OCI-LY1 (cell line): ENCODE results near the gene PLCB2.

Experiments used
- H2AFZ ChIP-seq: fragments of 200-600 bp; sonication (generic), shearing (Covaris generic); 2 replicates; pipeline ENCODE4 v1.6.0; 2014; ENCODE audit warnings: antibody characterized with exemption, mild to moderate bottlenecking, low read length
- H3F3A ChIP-seq: fragments of 200-600 bp; sonication (generic), shearing (Covaris generic); 2 replicates; pipeline ENCODE4 v1.6.0; 2014; ENCODE audit warnings: mild to moderate bottlenecking, antibody characterized with exemption, low read length, moderate library complexity; ENCODE audit not compliant: insufficient read depth
- H3K27ac ChIP-seq: fragments of 200-600 bp; sonication (generic); 2 replicates; pipeline ENCODE4 v1.5.1; 2014; ENCODE audit warnings: low read length, mixed run types, mild to moderate bottlenecking, low read depth; ENCODE audit not compliant: poor library complexity, severe bottlenecking
- H3K27me3 ChIP-seq: fragments of 200-600 bp; sonication (generic); 2 replicates; pipeline ENCODE4 v1.6.0; 2014; ENCODE audit warnings: antibody characterized with exemption, mild to moderate bottlenecking, low read length, moderate library complexity; ENCODE audit not compliant: insufficient read depth
- H3K36me3 ChIP-seq: fragments of 200-600 bp; sonication (generic); 2 replicates; pipeline ENCODE4 v1.6.1; 2014; ENCODE audit warnings: mild to moderate bottlenecking, antibody characterized with exemption, low read length, moderate library complexity, mixed read lengths; ENCODE audit not compliant: insufficient read depth
- H3K4me1 ChIP-seq: fragments of 200-600 bp; sonication (generic); 2 replicates; pipeline ENCODE4 v1.5.1; 2014; ENCODE audit warnings: mild to moderate bottlenecking, low read length, moderate library complexity; ENCODE audit not compliant: insufficient read depth, severe bottlenecking
- H3K4me2 ChIP-seq: fragments of 200-600 bp; sonication (generic), shearing (Covaris generic); 2 replicates; pipeline ENCODE4 v1.6.1; 2014; ENCODE audit warnings: low read length
- H3K4me3 ChIP-seq: fragments of 200-600 bp; sonication (generic); 2 replicates; pipeline ENCODE4 v1.5.1; 2014; ENCODE audit warnings: low read length, low read depth, mild to moderate bottlenecking, mixed read lengths; ENCODE audit not compliant: poor library complexity, severe bottlenecking
- H3K79me2 ChIP-seq: fragments of 200-600 bp; shearing (Covaris generic); 2 replicates; pipeline ENCODE4 v1.6.1; 2016; ENCODE audit warnings: mixed run types, low read length, mixed read lengths; ENCODE audit not compliant: insufficient read depth
- H3K9ac ChIP-seq: fragments of 200-600 bp; sonication (generic), shearing (Covaris generic); 2 replicates; pipeline ENCODE4 v1.6.1; 2014; ENCODE audit warnings: mild to moderate bottlenecking, low read length, mixed read lengths
- H3K9me2 ChIP-seq: fragments of 200-600 bp; sonication (generic), shearing (Covaris generic); 2 replicates; pipeline ENCODE4 v1.6.1; 2014; ENCODE audit warnings: low read depth, mild to moderate bottlenecking, low read length, mixed read lengths
- H3K9me3 ChIP-seq: fragments of 200-600 bp; shearing (Covaris generic); 2 replicates; pipeline ENCODE4 v1.6.1; 2014; ENCODE audit warnings: low read length, mixed read lengths
- H4K20me1 ChIP-seq: fragments of 200-600 bp; sonication (generic), shearing (Covaris generic); 2 replicates; pipeline ENCODE4 v1.6.0; 2016; ENCODE audit warnings: mild to moderate bottlenecking, low read length; ENCODE audit not compliant: insufficient read depth
- CTCF ChIP-seq: fragments of 200-600 bp; sonication (generic), shearing (Covaris generic); IDR thresholded peaks from 2 replicates; pipeline ENCODE4 v1.5.1; 2017; ENCODE audit warnings: mild to moderate bottlenecking, antibody characterized with exemption, low read length, moderate library complexity, mixed read lengths
- EZH2 ChIP-seq: fragments of 200-600 bp; sonication (generic), shearing (Covaris generic); IDR thresholded peaks from 2 replicates; pipeline ENCODE4 v1.8.0; 2017; ENCODE audit warnings: borderline replicate concordance, mixed run types, mild to moderate bottlenecking, antibody characterized with exemption, low read length, moderate library complexity, mixed read lengths

Gene PLCB2

GRCh38 chr15:40333922-40334492, 26.3 kb upstream of the PLCB2 start:
- Histone ChIP-seq H3K4me1 (peaks cover 14% of the 10 kb centered on the region), H3K27me3 (no peaks in the 10 kb centered on the region), H3K27ac (no peak overlapping the region), H3K9me3 (no peaks in the 10 kb centered on the region), H3K36me3 (no peaks in the 10 kb centered on the region), H4K20me1 (no peaks in the 10 kb centered on the region), H2AFZ (no peak overlapping the region), H3K79me2 (no peaks in the 10 kb centered on the region), H3K9me2 (no peaks in the 10 kb centered on the region), H3K4me3 (no peak overlapping the region), H3F3A (no peaks in the 10 kb centered on the region), H3K4me2 (no peak overlapping the region), H3K9ac (no peak overlapping the region)
- no peak for TF ChIP-seq EZH2
- TF ChIP-seq CTCF: no peak

- H3K79me2 ChIP-seq: no peaks in the 10 kb centered on the region
- H3K9me2 ChIP-seq: no peaks in the 10 kb centered on the region
These were observed 24.5 kb upstream of the PLCB2 start for GRCh38 chr15:40332113-40332781.

GRCh38 chr15:40331637-40332036, 23.9 kb upstream of the PLCB2 start:
- Histone ChIP-seq H3K27ac (no peak overlapping the region), H4K20me1 (no peaks in the 10 kb centered on the region), H3K9me3 (no peaks in the 10 kb centered on the region), H3K4me2 (no peak overlapping the region), H3K27me3 (no peaks in the 10 kb centered on the region), H3K9ac (no peak overlapping the region), H3K36me3 (no peaks in the 10 kb centered on the region), H3K9me2 (no peaks in the 10 kb centered on the region), H3K4me3 (no peak overlapping the region), H3K79me2 (no peaks in the 10 kb centered on the region), H3K4me1 (peaks cover 10% of the 10 kb centered on the region), H3F3A (no peaks in the 10 kb centered on the region), H2AFZ (no peak overlapping the region)
- TF ChIP-seq CTCF (no peak), EZH2 (no peak)

More at GRCh38 chr15:40332113-40332781, 24.5 kb upstream of the PLCB2 start:
- no peaks in the 10 kb centered on the region for H3K9me3 ChIP-seq
- H2AFZ ChIP-seq: no peak overlapping the region
- H4K20me1 ChIP-seq: no peaks in the 10 kb centered on the region
- TF ChIP-seq EZH2 (no peak), CTCF (no peak)
- H3K27me3 ChIP-seq: no peaks in the 10 kb centered on the region
- H3K27ac ChIP-seq: no peak overlapping the region
- H3K36me3 ChIP-seq: no peaks in the 10 kb centered on the region
- H3K4me2 ChIP-seq: no peak overlapping the region
- H3F3A ChIP-seq: no peaks in the 10 kb centered on the region
- peaks cover 14% of the 10 kb centered on the region for H3K4me1 ChIP-seq
- no peak overlapping the region for H3K4me3 ChIP-seq
- H3K9ac ChIP-seq: no peak overlapping the region
